Body of pancreas (tissue), 4 donors: Measurements from ENCODE around the gene HKDC1.

Source experiments
- POLR2A ChIP-seq, 3 donors: fragments of 450-650 bp; IDR thresholded peaks; one replicate each; pipeline ENCODE4 v1.6.1; 2016; ENCODE audit warnings: antibody characterized with exemption in 3 of 3, mild to moderate bottlenecking in 2 of 3
- TF ChIP-seq, protein P1 (sequence below), 7 experiments: fragments of 450-650 bp in 4 of 7; fragments of 200-600 bp in 3 of 7; sonication (generic) in 3 of 7; IDR thresholded peaks; one replicate each; pipeline ENCODE4 v1.5.1; 2016 to 2019; ENCODE audit warnings: antibody characterized with exemption in 7 of 7

DNA sequence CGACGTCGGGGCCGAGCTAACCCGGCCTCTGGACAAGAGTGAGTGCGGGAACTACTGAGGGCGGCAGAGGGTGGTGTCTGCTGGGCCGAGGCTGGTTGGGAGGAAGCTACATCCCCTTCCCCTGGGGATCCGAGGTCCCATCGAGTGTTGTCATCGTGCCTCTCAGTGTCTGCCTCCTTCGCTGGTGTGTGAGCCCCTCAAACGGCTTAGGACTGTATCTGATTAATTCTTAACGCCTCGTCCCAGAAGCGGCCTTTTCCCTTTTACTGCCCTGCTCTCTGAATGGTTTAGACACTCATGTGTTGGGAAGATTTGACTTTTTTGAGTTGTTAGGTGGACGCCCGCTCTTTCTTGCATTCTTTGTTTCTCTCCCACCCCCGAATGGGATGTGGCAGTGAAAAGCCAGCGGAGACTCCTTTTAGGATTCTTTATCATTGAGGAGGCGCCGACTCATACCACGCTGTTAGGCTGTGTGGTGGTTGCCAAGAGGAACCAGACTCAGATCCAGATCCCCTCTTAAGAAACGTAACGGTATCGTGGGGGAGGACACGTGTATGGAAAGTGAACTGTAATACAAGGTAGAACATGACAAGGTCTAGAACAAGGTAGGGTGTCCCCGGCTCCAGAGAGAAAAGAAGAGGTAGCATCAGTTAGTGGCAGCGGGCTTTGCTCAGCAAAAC is 39.5 kb upstream of the HKDC1 start:
- TF ChIP-seq, protein P1, sequence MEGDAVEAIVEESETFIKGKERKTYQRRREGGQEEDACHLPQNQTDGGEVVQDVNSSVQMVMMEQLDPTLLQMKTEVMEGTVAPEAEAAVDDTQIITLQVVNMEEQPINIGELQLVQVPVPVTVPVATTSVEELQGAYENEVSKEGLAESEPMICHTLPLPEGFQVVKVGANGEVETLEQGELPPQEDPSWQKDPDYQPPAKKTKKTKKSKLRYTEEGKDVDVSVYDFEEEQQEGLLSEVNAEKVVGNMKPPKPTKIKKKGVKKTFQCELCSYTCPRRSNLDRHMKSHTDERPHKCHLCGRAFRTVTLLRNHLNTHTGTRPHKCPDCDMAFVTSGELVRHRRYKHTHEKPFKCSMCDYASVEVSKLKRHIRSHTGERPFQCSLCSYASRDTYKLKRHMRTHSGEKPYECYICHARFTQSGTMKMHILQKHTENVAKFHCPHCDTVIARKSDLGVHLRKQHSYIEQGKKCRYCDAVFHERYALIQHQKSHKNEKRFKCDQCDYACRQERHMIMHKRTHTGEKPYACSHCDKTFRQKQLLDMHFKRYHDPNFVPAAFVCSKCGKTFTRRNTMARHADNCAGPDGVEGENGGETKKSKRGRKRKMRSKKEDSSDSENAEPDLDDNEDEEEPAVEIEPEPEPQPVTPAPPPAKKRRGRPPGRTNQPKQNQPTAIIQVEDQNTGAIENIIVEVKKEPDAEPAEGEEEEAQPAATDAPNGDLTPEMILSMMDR (IDR thresholded peaks at IDR 0.05): no peak
- no peak for TF ChIP-seq POLR2A (IDR thresholded peaks at IDR 0.05)
